GM20000 (cell line): ENCODE measurements around the gene LILRA1.
"Not testable (repeated sequence)": the region's sequence is repeated elsewhere in the genome, so short reads cannot be mapped to it uniquely, and the experiment has no call there.

Experiments used
- DNase-seq: peaks from one replicate; pipeline ENCODE4 v3.0.0; 2012; ENCODE audit warnings: low spot score
- TF ChIP-seq, protein P1 (sequence below): IDR thresholded peaks from 2 replicates; pipeline ENCODE4 v1.5.1; 2012; ENCODE audit warnings: mild to moderate bottlenecking, control low read depth; ENCODE audit errors: extremely low read depth, missing control alignments

Gene LILRA1

DNA sequence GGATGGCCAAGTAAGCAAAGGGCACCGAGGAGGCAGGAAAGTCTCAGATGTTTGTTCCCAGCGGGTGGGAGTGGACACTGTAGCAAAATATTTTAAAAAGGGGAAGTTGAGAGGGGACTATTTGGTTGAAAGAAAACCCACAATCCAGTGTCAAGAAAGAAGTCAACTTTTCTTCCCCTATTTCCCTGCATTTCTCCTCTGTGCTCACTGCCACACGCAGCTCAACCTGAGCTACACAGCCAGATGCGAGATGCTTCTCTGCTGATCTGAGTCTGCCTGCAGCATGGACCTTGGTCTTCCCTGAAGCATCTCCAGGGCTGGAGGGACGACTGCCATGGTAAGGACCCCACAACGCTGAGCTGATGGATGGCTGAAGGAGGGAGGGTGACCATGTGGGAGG lies at the start of gene LILRA1:
Gene LILRA1, plus strand, starts transcription at position 188 of the 400 bp plus-strand sequence. CDS start 613 bp downstream, outside the sequence.
- not testable (repeated sequence) for DNase-seq

DNA sequence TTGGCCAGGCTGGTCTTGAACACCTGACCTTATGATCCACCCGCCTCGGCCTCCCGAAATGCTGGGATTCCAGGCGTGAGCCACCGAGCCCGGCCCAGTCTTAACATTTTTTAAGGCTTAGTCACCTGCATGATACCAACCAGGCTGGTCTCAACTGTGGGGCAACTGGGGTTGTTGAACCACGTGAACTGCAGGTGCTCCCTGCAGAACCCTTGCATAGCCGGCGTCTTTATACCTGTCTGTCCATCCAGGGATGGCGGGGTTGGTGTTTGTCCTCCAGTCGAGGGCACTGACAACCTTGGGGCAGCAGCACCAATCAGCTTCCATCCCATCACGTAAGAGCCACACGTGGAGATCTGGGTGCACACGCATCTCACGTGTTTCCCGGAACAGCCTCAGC lies 44.6 kb upstream of the LILRA1 start:
- DNase-seq = no peak
- TF ChIP-seq, protein P1, sequence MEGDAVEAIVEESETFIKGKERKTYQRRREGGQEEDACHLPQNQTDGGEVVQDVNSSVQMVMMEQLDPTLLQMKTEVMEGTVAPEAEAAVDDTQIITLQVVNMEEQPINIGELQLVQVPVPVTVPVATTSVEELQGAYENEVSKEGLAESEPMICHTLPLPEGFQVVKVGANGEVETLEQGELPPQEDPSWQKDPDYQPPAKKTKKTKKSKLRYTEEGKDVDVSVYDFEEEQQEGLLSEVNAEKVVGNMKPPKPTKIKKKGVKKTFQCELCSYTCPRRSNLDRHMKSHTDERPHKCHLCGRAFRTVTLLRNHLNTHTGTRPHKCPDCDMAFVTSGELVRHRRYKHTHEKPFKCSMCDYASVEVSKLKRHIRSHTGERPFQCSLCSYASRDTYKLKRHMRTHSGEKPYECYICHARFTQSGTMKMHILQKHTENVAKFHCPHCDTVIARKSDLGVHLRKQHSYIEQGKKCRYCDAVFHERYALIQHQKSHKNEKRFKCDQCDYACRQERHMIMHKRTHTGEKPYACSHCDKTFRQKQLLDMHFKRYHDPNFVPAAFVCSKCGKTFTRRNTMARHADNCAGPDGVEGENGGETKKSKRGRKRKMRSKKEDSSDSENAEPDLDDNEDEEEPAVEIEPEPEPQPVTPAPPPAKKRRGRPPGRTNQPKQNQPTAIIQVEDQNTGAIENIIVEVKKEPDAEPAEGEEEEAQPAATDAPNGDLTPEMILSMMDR = no peak

DNA sequence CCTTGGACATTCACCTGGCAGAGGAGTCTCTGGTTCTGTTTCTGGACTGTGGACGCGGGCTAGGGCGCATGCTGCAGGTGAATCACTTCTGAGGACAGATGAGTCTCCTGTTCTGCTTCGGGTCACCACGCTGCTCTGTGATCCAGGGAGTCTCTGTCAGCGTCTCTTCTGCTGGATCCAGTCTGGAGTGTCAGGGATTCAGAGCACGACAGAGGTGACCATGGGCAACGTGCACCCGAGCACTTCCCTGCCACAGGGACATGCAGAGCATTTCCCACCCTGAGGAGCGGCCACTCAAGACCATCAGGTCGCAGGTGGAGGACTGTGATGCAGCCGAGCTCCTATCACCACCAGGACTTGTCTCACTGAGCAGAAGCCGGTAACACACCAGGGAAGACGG lies 44.2 kb upstream of the LILRA1 start:
- TF ChIP-seq, protein P1 = no peak
- DNase-seq = no peak

DNA sequence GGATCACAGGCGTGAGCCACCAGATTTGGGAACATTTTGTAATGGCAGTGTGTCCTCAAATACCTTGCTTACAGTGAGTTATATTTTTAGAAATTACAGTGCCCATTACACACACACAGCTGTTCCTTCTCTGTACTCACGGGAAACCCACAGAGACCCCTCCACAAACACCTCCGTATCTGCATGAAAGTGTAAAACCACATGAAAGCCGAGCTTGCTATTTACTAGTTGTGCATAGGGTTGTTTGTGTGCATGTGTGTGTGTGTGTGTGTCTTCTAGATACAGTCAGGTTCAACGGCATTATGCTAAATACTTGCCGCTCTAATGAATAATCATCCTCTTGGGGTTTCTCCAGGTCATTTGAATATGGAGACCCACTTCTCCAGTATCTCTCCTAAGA lies 42.1 kb upstream of the LILRA1 start:
- TF ChIP-seq, protein P1 = no peak
- DNase-seq = peak; percentile 32

DNA sequence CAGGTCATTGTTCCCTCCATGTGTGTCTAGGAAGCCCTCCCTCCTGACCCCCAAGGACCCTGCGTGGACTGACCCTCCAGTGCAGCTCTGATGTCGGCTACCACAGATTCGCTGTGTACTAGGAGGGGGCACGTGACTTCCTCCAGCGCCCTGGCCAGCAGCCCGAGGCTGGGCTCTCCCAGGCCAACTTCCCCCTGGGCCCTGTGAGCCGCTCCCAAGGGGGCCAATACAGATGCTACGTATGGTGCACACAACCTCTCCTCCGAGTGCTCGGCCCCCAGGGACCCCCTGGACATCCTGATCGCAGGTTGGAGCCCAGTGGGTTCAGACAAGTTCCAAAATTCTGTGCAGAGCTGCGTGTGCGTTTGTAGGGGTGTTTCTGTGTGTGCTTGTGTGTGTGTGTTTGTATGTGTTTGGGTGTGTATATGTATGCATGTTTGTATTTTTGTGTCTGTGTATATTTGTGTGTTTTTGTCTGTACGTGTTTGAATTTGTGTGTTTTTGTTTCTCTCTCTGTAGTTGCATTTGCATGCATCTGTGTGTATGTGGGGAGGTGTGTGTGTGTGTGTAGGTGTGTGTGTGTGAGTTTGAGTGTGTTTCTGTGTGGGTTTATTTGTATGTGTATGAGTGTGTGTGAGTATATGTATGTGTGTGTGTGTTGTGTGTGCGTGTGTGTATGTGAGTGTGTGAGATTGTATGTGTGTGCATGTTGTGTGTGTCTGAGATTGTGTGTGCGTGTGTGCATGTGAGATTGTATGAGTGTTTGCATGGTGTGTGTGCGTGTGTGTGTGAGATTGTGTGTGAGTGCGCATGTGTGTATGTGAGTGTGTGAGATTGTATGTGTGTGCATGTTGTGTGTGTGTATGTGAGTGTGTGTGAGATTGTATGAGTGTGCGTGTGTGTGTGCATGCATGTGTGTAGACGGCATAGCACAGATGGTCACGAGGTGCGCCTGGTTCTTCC lies 41.2 kb upstream of the LILRA1 start:
- TF ChIP-seq, protein P1 = no peak
- peak; percentile 43 for DNase-seq

DNA sequence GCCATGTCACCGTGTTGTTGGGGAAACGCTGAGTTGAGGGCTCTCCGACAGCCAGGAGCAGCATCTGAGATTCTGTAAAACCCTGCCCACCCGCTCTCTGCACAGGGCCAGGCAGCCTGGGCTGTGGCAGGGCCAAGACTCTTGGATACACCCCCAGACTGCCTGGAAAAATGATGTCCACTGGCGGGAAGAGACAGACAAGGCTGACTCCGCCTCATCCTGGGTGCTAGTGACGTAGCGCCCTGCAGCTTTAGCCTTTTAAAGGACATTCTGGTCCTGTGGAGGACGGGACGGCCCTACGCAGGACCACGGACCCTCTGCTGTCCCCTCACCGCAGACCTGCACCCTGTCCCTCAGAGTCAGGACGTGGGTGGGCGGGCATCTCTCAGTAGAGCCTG lies 40.5 kb upstream of the LILRA1 start:
- TF ChIP-seq, protein P1 = no peak

DNA sequence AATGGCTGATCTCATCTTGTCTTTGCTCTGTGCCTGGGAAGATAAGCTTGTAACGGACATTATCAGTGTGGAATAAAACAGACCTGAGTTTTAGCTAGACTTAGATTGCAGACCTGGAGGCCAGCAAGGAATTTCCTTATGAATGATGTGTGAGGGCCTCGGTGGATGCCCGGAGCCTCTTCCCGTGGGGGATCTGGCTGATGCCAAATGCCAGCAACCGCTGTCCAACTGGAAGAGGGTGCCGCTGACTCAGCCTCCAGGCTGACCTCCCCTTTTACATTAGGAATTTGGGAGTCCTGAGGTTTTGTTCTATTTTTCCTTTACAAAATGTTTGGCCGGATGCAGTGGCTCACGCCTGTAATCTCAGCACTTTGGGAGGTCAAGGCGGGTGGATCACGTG lies 39.4 kb upstream of the LILRA1 start:
- no peak for DNase-seq
- TF ChIP-seq, protein P1 = no peak

More for the DNA sequence above, 40.5 kb upstream of the LILRA1 start:
- DNase-seq = no peak
